Stomach (tissue), 4 donors: ENCODE measurements around the gene GRIA2.

Experiments
- CTCF ChIP-seq, 7 experiments: fragments of 450-650 bp in 4 of 7; fragments of 200-600 bp in 3 of 7; sonication (generic) in 3 of 7; IDR thresholded peaks; one replicate each; pipeline ENCODE4 v1.5.1; 2016 to 2019; ENCODE audit warnings: antibody characterized with exemption in 7 of 7, control low read depth in 2 of 7, mild to moderate bottlenecking in 1 of 7
- EP300 ChIP-seq: sonication (generic); formaldehyde crosslinking; IDR thresholded peaks from one replicate; pipeline ENCODE4 v1.6.1; 2017; ENCODE audit warnings: antibody characterized with exemption
- POLR2A ChIP-seq, 4 donors: fragments of 450-650 bp; IDR thresholded peaks; one replicate each; pipeline ENCODE4 v1.6.1; 2016; ENCODE audit warnings: antibody characterized with exemption in 4 of 4, control low read depth in 2 of 4, mild to moderate bottlenecking in 1 of 4, moderate library complexity in 1 of 4
- POLR2AphosphoS5 ChIP-seq, 3 donors: sonication (generic); formaldehyde crosslinking; IDR thresholded peaks; one replicate each; pipeline ENCODE4 v1.6.1; 2016; ENCODE audit warnings: antibody characterized with exemption in 3 of 3

GRCh38 chr4:157358439-157358838 is 137.9 kb downstream of the GRIA2 start:
- TF ChIP-seq CTCF (IDR thresholded peaks at IDR 0.05) = no peak
- TF ChIP-seq POLR2AphosphoS5 (IDR thresholded peaks at IDR 0.05) = no peak
- TF ChIP-seq POLR2A (IDR thresholded peaks at IDR 0.05) = no peak
- TF ChIP-seq EP300 = no peak
